ENCODE data around the gene RASGEF1B. TPM values are rescaled to one million over a fixed set of nuclear protein-coding genes. Genes with fewer than 3 reads are reported as not detected.
"Not testable (repeated sequence)": the region's sequence is repeated elsewhere in the genome, so short reads cannot be mapped to it uniquely, and the experiment has no call there.

RASGEF1B gene
- total RNA-seq, 2 experiments from 2014 or later: 6.5 to 6.7 TPM

DNA sequence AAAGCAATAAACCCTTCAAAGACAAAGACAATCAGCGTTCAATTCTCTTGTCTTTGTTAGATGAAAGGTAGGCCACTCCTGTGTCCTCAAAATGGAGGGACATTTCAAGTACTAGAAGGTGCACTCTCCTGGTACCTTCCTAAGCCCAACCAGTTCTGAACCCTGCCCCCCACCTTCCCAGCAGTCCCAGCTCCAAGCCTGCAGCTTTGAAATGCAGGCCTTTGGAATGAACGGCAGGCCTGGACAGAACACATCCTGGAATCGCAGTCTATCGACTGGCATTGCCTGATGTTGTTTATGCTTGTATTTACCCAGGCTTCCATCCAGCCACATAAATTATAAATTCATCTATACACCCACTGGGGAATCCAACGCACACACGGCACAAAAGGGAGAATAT lies 47.4 kb downstream of the RASGEF1B start:
- no peaks in the 10 kb centered on the region for H3K9me3 Mint-ChIP-seq
- H3K27me3 Mint-ChIP-seq (ENCODE audit: low read depth): no peaks in the 10 kb centered on the region
- H3K4me1 Mint-ChIP-seq (ENCODE audit: low read depth): peaks cover 8% of the 10 kb centered on the region
- peaks cover 12% of the 10 kb centered on the region for H3K36me3 Mint-ChIP-seq (ENCODE audit: low read depth)
- no peak overlapping the region for H3K4me3 Mint-ChIP-seq
- intact Hi-C loops (cut with micrococcal nuclease): no loop called here
- no peak overlapping the region for H3K27ac Mint-ChIP-seq
- CTCF ChIA-PET: interaction anchor here (0.5 kb wide), 1 partner anchor 423 kb away, joined by 3 read pairs; no protein-coding TSS in a partner anchor
- no peak for DNase-seq

- Mint-ChIP-seq H3K36me3 (ENCODE audit: low read depth) (peaks cover 5% of the 10 kb centered on the region), H3K4me1 (ENCODE audit: low read depth) (peaks cover 8% of the 10 kb centered on the region), H3K27me3 (ENCODE audit: low read depth) (no peaks in the 10 kb centered on the region), H3K9me3 (no peaks in the 10 kb centered on the region), H3K4me3 (no peak overlapping the region), H3K27ac (no peak overlapping the region)
- DNase-seq: no peak
- CTCF ChIA-PET: no interaction called here
- intact Hi-C loops (cut with micrococcal nuclease): no loop called here
These were observed 49.1 kb downstream of the RASGEF1B start for GRCh38 chr4:81422595-81422994.

GRCh38 chr4:81421346-81422218 lies 50.1 kb downstream of the RASGEF1B start:
- Mint-ChIP-seq H3K9me3 (no peaks in the 10 kb centered on the region), H3K36me3 (ENCODE audit: low read depth) (peaks cover 3% of the 10 kb centered on the region), H3K4me1 (ENCODE audit: low read depth) (peaks cover 8% of the 10 kb centered on the region), H3K27me3 (ENCODE audit: low read depth) (no peaks in the 10 kb centered on the region), H3K27ac (no peak overlapping the region), H3K4me3 (no peak overlapping the region)
- intact Hi-C loops (cut with micrococcal nuclease): no loop called here
- CTCF ChIA-PET: interaction anchor here (0.6 to 1.5 kb wide), 2 partner anchors 12 to 15 kb away, joined by 3 to 5 read pairs; no protein-coding TSS in a partner anchor
- no peak for DNase-seq

DNA sequence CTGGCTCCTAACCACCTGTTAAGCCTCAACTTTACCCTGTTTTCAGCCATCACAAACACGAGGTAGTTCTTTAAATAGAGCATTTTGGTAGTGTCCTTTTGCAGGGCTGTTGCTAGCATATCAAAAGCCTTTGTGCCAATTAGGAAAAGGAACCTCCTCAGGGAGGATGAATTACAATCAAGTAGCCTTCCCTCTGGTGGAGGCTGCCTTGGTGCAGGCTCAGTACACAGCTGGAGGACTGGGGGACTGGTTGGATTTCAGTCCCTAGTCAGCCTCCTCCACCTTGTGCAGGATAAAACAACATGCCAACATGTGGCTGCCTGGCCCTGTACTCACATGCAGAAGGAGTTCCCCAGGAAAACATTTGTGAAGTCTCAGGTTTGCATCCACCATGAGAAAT lies 53.1 kb downstream of the RASGEF1B start:
- CTCF ChIA-PET: interaction anchor here (0.9 to 1.2 kb wide), 3 partner anchors 9 to 426 kb away, joined by 3 to 8 read pairs (median 3); no protein-coding TSS in a partner anchor
- Mint-ChIP-seq H3K27ac (no peak overlapping the region), H3K9me3 (no peaks in the 10 kb centered on the region), H3K27me3 (ENCODE audit: low read depth) (no peaks in the 10 kb centered on the region), H3K36me3 (ENCODE audit: low read depth) (no peaks in the 10 kb centered on the region), H3K4me1 (ENCODE audit: low read depth) (peaks cover 8% of the 10 kb centered on the region), H3K4me3 (no peak overlapping the region)
- DNase-seq: no peak
- intact Hi-C loops (cut with micrococcal nuclease): no loop called here

GRCh38 chr4:81412946-81413495 lies 58.7 kb downstream of the RASGEF1B start:
- no peak for DNase-seq
- intact Hi-C loops (cut with micrococcal nuclease): no loop called here
- Mint-ChIP-seq H3K9me3 (no peaks in the 10 kb centered on the region), H3K27me3 (ENCODE audit: low read depth) (no peaks in the 10 kb centered on the region), H3K27ac (no peak overlapping the region), H3K36me3 (ENCODE audit: low read depth) (no peaks in the 10 kb centered on the region), H3K4me3 (no peak overlapping the region), H3K4me1 (ENCODE audit: low read depth) (no peaks in the 10 kb centered on the region)
- CTCF ChIA-PET: interaction anchor here (1.0 kb wide), 2 partner anchors 56 to 855 kb away, joined by 3 to 4 read pairs; no protein-coding TSS in a partner anchor

DNA sequence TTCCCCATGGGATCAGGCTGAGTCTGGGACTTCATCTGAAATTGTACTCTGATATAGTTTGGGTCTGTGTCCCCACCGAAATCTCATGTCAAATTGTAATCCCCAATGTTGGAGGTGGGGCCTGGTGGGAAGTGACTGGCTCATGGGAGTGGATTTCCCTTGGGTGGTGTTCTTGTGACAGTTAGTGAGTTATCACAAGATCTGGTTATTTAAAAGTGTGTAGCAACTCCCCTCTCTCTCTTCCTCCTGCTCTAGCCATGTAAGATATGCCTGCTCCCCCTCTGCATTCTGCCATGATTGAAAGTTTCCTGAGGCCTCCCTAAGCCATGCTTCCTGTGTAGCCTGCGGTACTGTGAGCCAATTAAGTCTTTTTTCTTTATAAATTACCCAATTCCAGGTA lies 61.0 kb downstream of the RASGEF1B start:
- no peaks in the 10 kb centered on the region for H3K27me3 Mint-ChIP-seq (ENCODE audit: low read depth)
- H3K27ac Mint-ChIP-seq: no peak overlapping the region
- peaks cover 1% of the 10 kb centered on the region for H3K4me1 Mint-ChIP-seq (ENCODE audit: low read depth)
- intact Hi-C loops (cut with micrococcal nuclease): no loop called here
- no peak overlapping the region for H3K4me3 Mint-ChIP-seq
- no peaks in the 10 kb centered on the region for H3K36me3 Mint-ChIP-seq (ENCODE audit: low read depth)
- H3K9me3 Mint-ChIP-seq: no peaks in the 10 kb centered on the region
- CTCF ChIA-PET: no interaction called here
- no peak for DNase-seq

DNA sequence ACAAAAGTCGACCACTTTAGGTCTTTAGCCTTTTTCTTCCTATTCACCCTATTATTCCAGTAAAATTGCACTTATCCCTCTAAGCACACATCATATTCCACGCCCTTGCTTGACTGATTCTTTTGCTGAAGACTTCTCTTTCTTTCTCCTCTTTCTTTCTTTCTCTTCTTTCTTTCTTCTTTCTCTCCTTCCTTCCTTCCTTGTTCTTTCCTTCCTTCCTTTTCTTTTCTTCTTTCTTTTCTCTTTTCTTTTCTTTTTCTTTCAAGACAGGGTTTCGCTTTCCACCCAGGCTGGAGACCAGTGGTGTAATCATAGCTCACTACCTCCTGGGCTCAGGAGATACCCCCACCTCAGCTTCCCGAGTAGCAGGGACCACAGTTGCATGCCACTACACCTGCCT lies 61.9 kb downstream of the RASGEF1B start:
- CTCF ChIA-PET: no interaction called here
- no peak for DNase-seq
- Mint-ChIP-seq H3K36me3 (ENCODE audit: low read depth) (no peaks in the 10 kb centered on the region), H3K27me3 (ENCODE audit: low read depth) (no peaks in the 10 kb centered on the region), H3K4me3 (no peak overlapping the region), H3K9me3 (no peaks in the 10 kb centered on the region), H3K4me1 (ENCODE audit: low read depth) (peaks cover 3% of the 10 kb centered on the region), H3K27ac (no peak overlapping the region)
- intact Hi-C loops (cut with micrococcal nuclease): loop anchor here (5.0 to 10.0 kb wide), 2 partner anchors 195 to 1327 kb away; no protein-coding TSS in a partner anchor

DNA sequence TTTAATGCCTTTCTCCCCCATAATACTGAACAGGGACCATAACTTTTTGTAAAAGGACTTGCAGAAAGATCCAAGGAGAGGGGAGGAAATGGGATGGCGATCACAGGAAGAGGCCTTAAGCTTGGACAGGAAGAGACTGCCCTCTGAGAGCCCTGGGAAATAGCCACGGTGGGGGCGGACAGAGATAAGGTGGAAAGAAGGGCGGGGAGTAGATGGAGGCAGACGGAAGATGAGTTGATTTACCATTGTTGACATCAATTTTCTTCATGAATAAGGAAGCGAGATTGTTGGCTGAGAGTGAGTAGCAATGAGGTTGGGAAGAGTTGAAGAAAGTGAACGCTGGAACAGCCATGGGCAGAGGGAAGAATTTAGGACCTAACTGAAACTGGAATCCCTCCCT lies 63.4 kb downstream of the RASGEF1B start:
- Mint-ChIP-seq H3K27me3 (ENCODE audit: low read depth) (no peaks in the 10 kb centered on the region), H3K4me3 (no peak overlapping the region), H3K27ac (no peak overlapping the region), H3K4me1 (ENCODE audit: low read depth) (peaks cover 3% of the 10 kb centered on the region), H3K36me3 (ENCODE audit: low read depth) (no peaks in the 10 kb centered on the region), H3K9me3 (no peaks in the 10 kb centered on the region)
- intact Hi-C loops (cut with micrococcal nuclease): loop anchor here (5.0 to 10.0 kb wide), 2 partner anchors 196 to 1329 kb away; no protein-coding TSS in a partner anchor
- DNase-seq: no peak
- CTCF ChIA-PET: interaction anchor here (0.6 to 1.5 kb wide), 3 partner anchors 9 to 862 kb away, joined by 3 to 4 read pairs (median 4); no protein-coding TSS in a partner anchor

DNA sequence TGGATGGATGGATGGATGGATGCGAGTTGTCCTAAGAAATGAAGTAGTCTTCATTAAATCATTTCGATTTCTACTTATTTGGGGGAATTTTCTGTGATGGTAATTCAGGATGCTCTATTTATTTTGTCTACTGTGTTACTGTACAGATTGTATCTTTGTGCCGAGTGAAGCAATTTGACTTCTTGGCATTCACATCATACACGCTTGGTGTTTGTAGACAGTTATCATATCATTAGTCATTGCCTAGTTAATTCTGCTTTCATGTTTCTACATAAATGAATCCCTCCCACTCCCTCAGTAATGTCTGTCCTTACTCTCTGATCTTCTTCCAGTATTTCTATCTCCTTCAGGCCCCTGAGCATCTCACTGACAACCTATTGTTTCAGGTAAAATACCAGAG lies 64.0 kb downstream of the RASGEF1B start:
- intact Hi-C loops (cut with micrococcal nuclease): loop anchor here (5.0 to 10.0 kb wide), 2 partner anchors 197 to 1330 kb away; no protein-coding TSS in a partner anchor
- H3K9me3 Mint-ChIP-seq: no peaks in the 10 kb centered on the region
- no peaks in the 10 kb centered on the region for H3K27me3 Mint-ChIP-seq (ENCODE audit: low read depth)
- CTCF ChIA-PET: interaction anchor here (1.3 to 1.9 kb wide), 3 partner anchors 9 to 58 kb away, joined by 4 to 6 read pairs (median 5); no protein-coding TSS in a partner anchor
- H3K36me3 Mint-ChIP-seq (ENCODE audit: low read depth): no peaks in the 10 kb centered on the region
- no peak overlapping the region for H3K4me3 Mint-ChIP-seq
- H3K27ac Mint-ChIP-seq: no peak overlapping the region
- DNase-seq: no peak
- H3K4me1 Mint-ChIP-seq (ENCODE audit: low read depth): peaks cover 3% of the 10 kb centered on the region

GRCh38 chr4:81406481-81406880 lies 65.2 kb downstream of the RASGEF1B start:
- not testable (repeated sequence) for H3K36me3 Mint-ChIP-seq (ENCODE audit: low read depth); H3K27ac Mint-ChIP-seq; H3K27me3 Mint-ChIP-seq (ENCODE audit: low read depth); DNase-seq; H3K4me1 Mint-ChIP-seq (ENCODE audit: low read depth); H3K4me3 Mint-ChIP-seq; H3K9me3 Mint-ChIP-seq
- CTCF ChIA-PET: interaction anchor here (0.6 to 1.9 kb wide), 18 partner anchors 11 to 862 kb away, joined by 3 to 6 read pairs (median 4); no protein-coding TSS in a partner anchor
- intact Hi-C loops (cut with micrococcal nuclease): loop anchor here (1.0 to 10.0 kb wide), 7 partner anchors 61 to 1331 kb away; no protein-coding TSS in a partner anchor

- DNase-seq: peak; percentile 52
- intact Hi-C loops (cut with micrococcal nuclease): loop anchor here (1.0 to 10.0 kb wide), 10 partner anchors 61 to 1331 kb away; no protein-coding TSS in a partner anchor
- Mint-ChIP-seq H3K27me3 (ENCODE audit: low read depth) (no peaks in the 10 kb centered on the region), H3K4me3 (no peak overlapping the region), H3K4me1 (ENCODE audit: low read depth) (peaks cover 3% of the 10 kb centered on the region), H3K36me3 (ENCODE audit: low read depth) (no peaks in the 10 kb centered on the region), H3K27ac (no peak overlapping the region), H3K9me3 (no peaks in the 10 kb centered on the region)
- CTCF ChIA-PET: interaction anchor here (0.7 to 1.9 kb wide), 12 partner anchors 11 to 863 kb away, joined by 3 to 6 read pairs (median 4); no protein-coding TSS in a partner anchor
These were observed 65.8 kb downstream of the RASGEF1B start for GRCh38 chr4:81405900-81406401.

GRCh38 chr4:81404741-81405140 lies 67.0 kb downstream of the RASGEF1B start:
- Mint-ChIP-seq H3K36me3 (ENCODE audit: low read depth) (no peaks in the 10 kb centered on the region), H3K27ac (no peak overlapping the region), H3K4me3 (no peak overlapping the region), H3K4me1 (ENCODE audit: low read depth) (peaks cover 3% of the 10 kb centered on the region), H3K9me3 (no peaks in the 10 kb centered on the region), H3K27me3 (ENCODE audit: low read depth) (no peaks in the 10 kb centered on the region)
- CTCF ChIA-PET: interaction anchor here (0.5 to 1.0 kb wide), 5 partner anchors 45 to 1333 kb away, joined by 3 to 4 read pairs (median 3); no protein-coding TSS in a partner anchor
- DNase-seq: no peak
- intact Hi-C loops (cut with micrococcal nuclease): loop anchor here (1.0 to 10.0 kb wide), 5 partner anchors 200 to 1333 kb away; no protein-coding TSS in a partner anchor
